Left hindlimb (tissue), 1 donor: ENCODE measurements around the gene FAM170B.

ENCODE experiments used
- DNase-seq: peaks from one replicate; pipeline ENCODE4 v3.0.0-alpha.2; 2018

The FAM170B gene

DNA sequence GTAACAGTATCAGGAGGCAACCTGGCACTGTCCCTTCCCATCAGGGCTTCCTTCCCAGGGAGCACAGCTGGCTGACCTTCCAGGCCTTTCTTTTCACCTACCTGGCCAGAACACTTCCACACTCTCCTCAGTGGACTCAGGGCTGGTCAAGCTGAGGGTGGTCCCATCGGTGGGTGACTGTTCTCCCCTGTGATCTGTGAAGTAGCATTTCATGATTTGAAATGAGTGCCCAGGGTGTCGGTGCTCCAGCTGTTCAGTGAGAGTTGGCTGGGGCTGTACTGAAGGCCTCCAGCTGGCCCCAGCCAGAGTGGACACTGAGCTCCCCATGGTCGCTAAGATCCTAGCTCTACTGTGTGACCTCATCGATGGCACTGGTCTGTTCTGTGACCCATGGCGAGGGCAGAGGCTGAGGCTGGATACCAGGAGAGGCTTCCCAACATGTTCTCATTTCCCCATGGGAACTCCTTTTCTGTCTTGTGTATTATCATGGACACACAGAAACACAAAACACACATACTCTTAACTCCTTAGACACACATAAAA, at the start of gene FAM170B:
FAM170B (minus strand) TSS at position 316 of the 543 bp plus-strand sequence; CDS start at position 213, 103 bp downstream.
- no peak for DNase-seq

DNA sequence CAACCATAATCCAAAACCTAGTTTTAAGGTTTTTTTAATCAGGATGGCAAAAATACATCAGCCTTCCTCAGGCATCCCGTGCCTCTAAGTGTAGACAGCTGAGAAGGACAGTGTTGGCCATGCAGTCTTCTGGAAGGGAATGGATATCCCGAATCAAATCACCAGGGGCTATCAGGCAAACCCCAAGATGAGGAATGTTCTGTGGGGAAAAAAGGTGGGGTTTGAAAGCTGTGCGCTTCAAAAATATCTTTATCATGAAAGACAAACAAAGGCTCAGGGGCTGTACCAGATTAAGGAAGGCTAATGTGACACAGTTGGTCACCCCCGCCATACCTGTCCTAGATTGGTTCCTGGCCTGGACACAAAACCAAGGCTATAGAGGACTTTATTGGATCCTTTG, 49.0 kb upstream of the FAM170B start:
- no peak for DNase-seq

DNA sequence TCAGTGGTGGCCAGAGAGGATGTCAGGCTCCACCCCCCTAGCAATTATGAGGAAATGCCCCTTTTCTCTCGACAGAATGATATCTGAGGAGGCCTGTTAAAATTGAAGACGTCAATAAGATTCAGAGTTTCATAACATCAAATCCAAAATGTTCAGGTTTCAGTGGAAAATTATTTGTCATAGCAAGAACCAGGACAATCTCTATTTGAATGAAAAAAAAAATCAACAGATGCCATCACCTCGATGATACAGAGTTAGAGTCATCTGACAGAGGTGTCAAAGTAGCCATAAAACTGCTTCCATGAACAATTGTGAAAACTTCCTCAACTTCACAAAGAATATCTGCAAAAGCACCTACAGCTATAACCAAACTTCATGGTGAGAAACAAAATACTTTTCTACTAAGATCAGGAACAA, 46.6 kb upstream of the FAM170B start:
- DNase-seq = no peak

DNA sequence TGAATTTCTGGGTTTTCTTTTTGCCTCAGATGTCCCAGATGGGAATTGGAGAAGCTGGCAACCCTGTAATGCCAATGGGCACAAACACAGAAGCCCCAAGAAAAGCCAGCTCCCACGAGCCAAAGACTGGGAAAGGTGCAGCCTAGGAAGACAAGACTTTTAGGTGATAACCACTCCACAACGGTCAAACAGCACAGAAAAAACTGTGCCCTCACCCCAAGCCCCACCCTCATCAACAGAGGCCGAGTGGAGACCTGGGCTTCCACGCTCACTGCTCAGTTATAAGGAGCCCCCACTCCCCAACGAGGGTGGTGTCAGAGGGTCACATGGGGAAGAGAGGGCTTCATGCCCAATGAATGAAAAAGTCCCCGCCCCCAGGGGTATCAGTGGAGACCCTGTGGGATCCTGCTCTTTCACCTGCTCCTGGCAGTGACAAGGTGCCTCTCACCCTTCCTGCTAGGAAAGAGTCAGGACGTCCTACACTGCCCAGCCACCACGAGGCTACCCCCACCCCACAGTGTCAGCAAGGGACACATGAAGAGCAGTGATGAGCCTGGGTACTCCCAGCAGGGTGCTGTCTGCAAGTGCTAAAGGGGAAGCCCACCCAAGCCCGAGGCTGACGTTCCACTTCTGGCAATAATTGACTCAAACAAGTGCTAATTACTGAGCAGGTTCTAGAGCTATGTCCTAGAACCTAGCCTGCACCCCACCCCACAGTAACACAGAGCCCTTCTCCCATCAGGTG, 46.0 kb upstream of the FAM170B start:
- no peak for DNase-seq

DNA sequence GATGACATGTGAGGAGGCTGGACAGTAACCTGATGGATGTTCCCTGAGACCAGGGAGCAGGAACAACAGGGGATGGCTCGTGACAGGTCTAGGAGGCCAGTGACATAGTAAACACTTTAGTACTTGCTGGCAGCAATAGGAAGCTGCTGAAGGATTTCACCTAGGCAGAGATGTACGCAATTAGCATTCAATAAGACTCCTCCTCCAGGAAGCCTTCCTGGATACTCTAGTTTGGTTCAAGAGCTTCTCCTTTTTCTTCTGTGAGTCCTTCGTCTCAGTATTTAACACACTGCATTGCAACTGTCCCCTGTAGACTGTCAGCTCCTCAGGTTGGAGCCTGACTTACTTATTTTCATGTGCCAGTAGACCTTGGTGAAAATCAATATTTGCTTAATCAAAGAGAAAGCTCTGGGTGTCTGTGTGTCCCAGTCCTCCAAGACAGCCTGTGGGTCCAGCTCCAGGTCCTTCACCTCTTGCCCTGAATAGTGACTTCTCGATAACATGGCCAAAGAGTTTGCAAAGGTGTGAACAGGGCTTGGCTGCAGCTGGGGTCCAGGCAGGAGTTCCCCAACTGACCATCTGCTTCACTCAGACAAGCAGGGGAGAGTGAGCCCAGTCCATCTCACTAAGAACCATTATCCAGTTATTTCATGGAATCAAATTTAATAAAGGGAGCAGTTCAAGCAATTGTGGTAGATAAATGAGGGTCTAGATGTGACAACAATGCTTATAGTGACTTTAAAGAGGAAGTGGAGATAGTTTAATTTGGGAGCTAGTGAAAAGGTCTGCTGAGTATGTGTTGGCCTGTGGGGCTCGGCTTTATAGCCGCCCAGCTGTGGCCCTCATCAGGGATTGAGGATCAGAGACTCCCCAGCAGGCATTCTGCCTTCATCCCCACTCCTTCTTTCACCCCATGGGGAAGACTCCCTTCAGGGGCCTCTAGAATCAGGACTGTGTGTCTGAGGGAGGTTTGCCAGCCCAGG, 45.0 kb upstream of the FAM170B start:
- DNase-seq = no peak

DNA sequence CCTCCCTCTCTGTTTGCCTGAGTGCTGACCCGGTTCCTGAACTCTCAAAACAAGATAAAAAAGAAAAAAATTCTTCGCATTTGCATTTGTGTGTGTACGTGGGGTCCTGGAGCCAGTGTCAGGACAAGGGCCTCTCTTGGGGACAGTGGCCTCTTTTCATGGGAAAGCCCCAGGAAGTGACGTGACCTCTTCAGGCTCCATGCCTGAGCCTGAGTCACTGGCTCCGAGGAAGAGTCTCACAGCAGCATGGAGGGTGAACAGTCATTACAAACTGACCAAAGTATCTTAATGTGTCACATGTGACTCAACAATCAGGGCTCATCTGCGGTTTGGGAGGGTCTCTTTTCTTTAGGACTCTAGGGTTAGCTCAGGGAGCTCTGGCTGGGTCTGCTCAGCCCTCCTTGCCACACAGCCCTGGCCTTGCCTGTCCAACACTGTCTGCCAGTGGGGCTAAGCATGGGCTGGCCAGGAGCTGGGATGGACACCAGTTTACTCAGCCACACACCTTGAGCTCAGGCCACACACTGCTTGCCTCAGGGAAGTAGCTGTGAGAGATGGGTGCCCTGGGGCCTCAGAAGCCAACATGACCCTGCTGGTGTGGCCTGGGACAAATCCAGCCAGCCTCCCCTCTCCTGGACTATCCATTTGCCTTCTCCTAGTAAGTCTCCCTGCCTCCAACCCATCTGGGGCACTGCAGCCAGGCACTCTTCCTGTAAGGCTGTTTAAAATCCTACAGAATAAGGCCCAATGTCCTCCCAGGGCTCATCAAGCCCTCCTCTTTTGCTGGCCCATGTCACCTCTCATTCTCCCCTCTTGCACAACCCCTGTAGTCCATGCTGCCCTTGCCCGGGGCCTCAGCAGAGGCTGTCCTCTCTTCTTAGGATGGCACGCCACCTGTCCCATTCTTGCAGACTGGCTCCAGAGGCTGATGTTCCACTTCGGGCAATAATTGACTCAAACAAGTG, 43.9 kb upstream of the FAM170B start:
- no peak for DNase-seq

DNA sequence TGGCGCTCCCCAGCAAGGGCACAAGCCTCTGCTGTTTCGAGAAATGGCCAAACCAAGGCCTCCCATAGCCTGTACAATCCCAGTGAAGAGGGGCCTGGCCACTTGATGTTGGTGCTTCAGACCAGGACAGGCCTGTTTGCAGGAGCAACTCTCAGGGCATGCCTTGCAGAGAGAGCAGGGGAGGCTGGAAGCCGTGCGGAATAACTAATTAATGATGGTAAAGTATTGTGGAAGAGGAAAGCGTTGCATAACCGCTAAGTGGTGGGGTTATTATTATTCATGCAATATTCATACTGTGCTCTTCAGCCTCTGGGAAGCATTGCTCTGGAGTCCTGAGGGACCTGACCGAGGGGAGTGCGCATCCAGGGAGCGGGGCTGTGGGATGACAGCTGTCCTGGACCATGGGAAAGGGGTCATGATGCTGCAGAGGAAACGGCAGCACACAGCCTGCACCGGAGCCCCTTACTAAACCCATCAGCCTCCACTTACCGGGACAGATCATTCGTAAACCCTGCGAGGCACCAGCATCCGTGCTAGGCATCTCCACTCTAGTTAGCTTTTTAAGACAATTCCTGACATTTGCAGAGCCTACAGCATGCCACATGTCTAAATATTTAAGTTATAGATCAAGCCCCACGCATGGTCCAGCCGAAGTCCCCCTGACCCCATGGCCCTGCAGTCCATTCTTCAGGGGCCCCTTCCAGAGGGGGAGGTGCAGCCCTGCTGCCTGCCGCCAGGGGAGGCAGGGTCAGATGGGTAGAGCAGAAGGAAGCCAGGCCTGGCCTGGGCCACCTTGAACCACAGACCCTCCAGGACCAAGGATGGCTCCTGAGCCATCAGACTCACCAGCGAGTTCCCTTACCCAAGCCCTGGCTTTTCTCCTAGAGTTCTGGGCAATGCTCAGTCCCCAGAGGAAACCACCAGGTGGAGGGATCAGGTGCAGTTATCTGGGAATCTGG, 42.8 kb upstream of the FAM170B start:
- no peak for DNase-seq

DNA sequence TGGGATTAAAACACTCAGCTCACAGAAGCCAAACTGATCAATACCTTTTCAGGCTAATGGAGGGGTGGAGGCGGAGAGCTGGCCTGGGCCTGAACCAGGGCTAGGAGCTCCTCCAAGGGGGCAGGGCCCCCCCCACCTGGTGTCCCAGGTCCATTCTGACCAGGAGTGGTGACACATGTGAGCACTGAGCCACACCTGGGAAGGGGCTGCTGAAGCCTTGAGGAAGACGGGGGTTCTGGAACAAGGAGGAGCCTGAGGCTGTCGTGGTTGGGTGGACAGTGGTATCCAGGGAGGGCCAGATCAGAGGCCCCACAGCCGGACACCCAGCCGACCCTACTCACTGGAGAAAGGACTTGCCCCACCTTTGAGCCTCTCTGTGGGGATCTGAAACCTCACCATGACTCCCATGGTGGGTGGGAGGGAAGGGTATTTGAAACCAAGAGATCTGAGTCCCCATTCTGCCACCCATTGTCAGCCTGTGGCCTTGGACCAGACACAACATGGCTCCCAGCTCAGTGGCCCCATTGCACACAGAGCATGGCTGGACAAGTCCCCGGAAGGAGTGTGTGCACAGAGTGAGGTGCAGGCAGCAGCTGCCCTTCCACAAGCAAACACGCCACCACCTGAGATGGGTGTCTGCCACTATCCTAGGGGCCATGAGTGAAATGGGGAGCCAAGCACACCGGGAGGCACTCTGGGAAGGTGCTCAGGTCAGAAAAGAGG, 41.9 kb upstream of the FAM170B start:
- no peak for DNase-seq

DNA sequence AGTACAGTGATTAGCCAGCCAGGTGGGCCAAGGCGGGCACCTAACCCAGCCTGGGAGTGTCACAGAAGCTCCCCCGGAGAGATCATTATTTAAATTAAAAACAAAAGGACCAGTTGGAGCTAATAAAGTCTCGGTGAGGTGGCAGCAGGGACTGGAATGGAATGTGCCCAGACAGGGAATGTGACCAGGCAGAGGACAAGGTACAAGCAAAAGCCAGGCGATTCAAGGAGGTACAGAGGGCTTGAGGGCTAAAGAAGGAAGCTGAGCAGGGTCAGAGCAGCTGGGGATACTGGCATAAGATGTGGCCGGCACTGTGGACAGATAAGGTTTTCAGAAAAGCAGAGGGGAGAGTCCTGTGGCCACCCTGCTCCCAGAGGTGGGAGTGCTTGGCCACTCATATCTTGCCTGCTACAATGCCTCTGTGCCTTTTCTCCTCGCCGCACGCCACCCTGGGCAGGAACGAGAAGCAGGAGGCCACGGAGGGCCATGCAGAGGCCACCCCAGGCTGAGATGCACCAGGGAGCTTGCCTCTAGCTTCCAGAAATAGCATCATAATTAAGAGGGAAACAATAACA, 41.2 kb upstream of the FAM170B start:
- no peak for DNase-seq

DNA sequence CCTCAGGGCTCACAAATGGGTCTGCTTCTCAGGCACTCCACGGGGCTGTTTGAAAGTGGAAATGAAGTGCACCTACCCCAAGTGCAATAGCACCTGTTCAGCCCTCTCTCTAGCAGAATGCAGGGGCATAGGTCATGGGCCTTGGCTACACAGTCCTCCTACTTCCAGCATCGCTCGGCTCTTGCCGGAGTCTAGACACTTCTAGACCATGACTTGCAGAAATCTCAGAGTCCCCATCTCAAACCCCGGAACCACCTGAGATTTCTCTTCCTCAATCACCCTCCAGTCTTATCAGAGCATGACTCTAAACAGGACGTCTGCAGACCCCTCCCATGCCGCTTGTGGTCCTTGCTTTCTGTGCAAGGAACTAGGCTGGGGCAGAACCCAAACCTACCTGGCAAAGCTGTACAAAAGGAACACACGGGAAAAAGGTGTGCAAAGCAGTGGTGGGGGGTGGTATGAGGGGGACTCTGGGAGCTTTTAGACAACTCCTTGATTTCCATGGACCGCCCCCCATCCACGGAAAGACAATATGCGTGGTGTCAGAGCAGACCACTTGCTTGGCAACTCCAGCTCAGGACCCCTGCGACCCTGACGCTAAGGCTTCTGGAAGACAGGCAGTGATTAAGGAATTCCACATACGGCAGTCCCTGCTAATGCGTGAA, 40.6 kb upstream of the FAM170B start:
- no peak for DNase-seq

DNA sequence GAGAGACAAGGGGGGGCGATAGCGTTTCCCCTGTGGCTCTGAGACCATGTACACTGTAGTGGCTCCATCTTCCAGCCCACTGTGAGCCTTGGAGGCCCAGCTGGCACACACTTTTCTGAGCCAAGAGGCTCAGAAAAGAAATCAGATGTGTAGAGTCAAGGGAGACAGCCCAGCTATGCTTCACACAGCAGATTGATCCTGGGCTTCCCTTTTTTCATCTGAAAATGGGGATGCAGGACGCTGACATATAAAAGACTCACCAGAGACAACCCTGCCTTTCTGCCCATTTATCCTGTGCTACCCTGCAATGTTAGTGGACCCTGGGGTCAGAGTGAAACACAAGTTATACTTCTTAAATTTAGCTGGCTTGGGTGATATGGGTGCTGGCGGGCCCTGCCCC, 40.0 kb upstream of the FAM170B start:
- no peak for DNase-seq

DNA sequence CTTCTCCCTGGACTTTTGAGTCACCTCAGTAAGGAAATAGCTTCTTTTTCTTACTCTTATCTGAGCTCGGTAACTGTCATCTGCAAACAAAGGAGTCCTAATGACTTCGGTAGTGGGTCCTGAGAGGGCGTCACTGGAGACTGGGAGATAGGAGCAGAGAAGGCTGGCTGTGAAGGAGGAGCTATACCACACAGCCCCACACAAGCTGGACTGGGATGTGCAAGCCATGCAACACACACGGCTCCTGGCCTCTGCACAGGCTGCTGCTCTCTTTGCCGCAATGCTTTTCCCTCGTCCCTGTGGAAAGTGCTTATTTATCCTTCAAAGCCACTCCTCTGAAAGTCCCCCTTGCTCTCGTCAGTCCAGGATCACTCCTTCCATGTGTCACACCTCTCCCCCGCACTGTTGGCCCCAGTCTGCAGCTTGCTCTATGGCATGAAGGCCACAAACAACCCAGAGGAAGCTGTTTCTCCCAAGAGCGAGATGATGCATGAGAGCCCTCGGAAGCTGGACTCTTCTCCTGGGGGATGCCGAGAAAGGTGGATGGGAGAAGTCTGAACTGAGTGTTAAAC, 39.5 kb upstream of the FAM170B start:
- DNase-seq = no peak

DNA sequence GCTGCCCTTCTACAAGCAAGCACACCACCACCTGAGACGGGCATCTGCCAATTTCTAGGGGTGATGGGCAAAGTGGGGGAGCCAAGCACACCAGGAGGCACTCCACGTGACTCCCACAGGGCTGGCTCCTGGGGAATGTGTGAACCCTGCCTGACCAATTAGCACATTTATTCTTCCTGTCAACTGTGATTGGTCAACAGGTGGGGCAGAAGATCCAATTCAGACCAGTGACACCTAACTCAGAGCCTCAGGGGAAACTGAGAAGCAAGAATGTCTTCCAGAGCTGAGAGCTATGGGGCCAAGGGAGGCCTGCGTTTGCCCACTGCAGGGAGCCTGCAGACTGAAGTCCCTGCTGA, 38.9 kb upstream of the FAM170B start:
- no peak for DNase-seq

DNA sequence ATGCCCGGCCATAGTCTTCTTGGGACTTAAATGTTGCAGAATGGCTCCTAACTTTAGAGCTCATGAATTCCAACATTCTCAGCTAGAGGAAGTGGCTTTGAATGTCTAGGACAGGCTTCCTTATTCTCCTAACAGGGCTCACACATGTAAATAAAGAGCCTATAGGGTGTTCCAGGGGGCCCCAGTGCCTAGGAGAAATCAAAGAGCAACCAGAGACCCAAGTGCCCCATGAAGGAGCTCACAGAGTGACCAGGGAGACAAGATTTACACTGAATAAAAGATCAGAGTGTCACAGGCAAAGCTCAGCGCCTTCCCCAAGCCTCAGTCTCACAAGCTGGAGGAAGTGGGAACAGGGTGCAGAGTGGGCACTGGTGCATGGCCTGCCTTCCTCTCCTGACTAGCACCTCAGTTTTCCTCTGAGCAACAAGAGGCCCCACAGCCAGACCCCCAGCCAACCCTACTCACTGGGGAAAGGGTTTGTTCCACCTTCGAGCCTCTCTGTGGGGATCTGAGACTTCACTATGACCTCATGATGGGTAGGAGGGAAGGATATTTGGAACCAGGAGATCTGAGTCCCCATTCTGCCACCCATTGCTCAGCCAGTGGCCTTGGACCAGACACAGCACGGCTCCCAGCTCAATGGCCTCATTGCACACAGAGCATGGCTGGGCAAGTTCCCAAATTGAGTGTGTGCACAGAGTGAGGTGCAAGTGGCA, 38.4 kb upstream of the FAM170B start:
- DNase-seq = no peak

DNA sequence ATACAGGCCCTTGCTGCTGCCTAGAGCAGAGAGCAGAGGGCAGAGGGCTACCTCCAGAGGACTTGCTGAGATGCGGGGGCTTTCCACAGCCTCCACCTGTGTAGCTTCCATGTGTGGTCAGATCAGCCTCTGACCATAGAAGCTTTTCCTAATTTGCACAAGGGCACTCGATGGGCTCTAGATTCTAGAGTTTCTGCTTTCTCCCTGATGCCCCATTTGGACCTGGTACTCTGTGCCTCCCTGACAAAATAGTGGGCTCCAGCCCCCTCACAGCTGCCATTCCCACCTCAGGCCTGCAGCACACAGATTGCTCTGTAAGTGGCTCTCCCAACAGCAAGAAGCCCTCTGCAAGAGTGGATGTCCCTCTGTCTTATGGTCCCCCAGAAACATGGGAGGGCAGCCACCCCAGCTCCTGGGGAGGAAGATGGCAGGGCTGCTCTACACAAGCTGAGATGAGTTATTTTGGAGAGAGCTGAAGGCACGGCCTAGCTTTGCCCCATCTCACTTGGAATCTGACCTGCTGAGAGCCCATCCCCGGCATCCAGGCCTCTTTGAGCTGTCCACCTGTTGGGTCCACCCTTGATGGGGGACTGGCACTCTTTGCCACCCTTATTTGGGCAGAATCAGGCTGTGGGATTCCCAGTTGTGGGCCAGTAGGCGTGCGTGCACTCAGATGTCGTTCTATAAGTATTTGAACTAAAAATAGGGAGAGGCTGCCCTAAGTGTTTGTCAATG, 37.7 kb upstream of the FAM170B start:
- no peak for DNase-seq

DNA sequence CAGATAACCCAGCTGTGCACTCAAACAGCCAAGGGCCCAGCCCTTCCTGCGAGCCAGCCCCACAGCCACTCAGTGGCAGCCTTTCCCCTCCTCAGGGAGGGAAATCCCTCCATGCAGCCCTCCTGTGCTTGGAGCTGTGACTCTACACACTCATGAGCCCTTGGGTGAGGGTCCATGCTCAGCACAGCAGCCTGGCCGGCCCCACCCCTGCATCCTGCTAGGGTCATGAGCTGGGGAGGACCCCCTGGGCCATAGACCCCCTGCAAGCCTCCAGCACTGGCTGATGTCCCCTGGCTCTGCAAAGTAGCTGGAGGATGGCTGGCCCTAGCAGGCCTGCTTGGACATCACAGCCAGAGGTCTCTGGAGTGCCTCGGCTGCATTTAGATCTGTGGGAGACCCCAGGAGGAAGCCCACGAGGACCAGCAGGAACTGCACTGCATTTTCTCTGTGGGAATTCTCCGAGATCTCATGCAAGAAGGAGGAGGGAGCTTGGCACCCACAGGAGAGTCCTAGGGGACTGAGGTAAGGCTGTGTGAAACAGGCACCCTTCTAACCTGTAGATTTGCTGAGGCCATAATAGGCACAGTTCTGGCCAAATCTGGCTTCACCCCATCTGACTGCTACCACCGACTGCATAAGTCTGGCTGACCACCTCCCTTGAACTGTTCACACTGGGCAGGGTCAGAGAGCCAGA, 37.0 kb upstream of the FAM170B start:
- no peak for DNase-seq

DNA sequence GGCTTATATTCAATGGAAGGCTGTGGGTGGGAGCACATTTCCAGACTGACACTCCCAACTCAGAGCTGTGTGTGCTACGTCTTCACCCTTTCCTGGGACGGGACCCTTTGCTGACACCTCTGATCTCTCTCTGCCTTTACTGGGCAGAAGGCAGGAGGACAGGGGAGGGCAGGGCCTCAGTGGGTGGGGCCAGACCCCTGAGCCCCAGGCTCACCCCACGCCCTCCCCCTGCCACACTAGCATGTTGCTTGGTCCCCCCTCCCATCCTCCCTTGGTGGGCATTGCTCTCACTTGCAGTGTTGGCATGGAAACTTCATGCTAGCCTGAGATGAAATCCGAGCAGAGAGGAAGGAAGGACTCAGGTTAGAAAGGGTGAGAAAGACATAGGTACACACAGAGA, 36.0 kb upstream of the FAM170B start:
- no peak for DNase-seq
